Heart left ventricle (tissue), 16 donors: ENCODE measurements around the gene CUX1. TPM values are rescaled to one million over a fixed set of nuclear protein-coding genes. Genes with fewer than 3 reads are reported as not detected.
"Not testable (repeated sequence)": the region's sequence is repeated elsewhere in the genome, so short reads cannot be mapped to it uniquely, and the experiment has no call there.

Experiments used
- ATAC-seq, 4 donors: fragments of 200-7000 bp; cut with Tn5 transposase; one replicate each; pipeline ENCODE4 v1.9.1; 2020 to 2022; ENCODE audit warnings: moderate library complexity in 4 of 4, mild to moderate bottlenecking in 3 of 4, moderate number of reproducible peaks in 1 of 4
- DNase-seq, 5 donors: peaks; one replicate each; pipeline ENCODE4 v3.0.0-alpha.2; 2020
- H3K27ac ChIP-seq, 12 donors: fragments of 200-600 bp; sonication (generic) in 4 of 12; one replicate each; pipeline versions ENCODE4 v1.5.0 to v1.8.0; 2016 to 2022; ENCODE audit warnings: mild to moderate bottlenecking in 2 of 12
- H3K27me3 ChIP-seq, 9 donors: fragments of 200-600 bp; sonication (generic) in 2 of 9; one replicate each; pipeline versions ENCODE4 v1.5.1 to v1.8.0; 2016 to 2022; ENCODE audit warnings: mild to moderate bottlenecking in 3 of 9
- H3K36me3 ChIP-seq, 9 donors: fragments of 200-600 bp; sonication (generic) in 2 of 9; one replicate each; pipeline versions ENCODE4 v1.5.0 to v1.8.0; 2018 to 2022; ENCODE audit warnings: mild to moderate bottlenecking in 2 of 9
- H3K4me1 ChIP-seq, 12 donors: fragments of 200-600 bp; sonication (generic) in 4 of 12; one replicate each; pipeline versions ENCODE4 v1.5.0 to v1.8.0; 2016 to 2022; ENCODE audit warnings: mild to moderate bottlenecking in 3 of 12
- H3K4me3 ChIP-seq, 12 donors: fragments of 200-600 bp; sonication (generic) in 4 of 12; one replicate each; pipeline versions ENCODE4 v1.5.0 to v1.8.0; 2017 to 2022; ENCODE audit warnings: mild to moderate bottlenecking in 9 of 12, moderate library complexity in 4 of 12
- H3K9me3 ChIP-seq, 12 donors: fragments of 200-600 bp; sonication (generic) in 4 of 12; one replicate each; pipeline versions ENCODE4 v1.5.0 to v1.8.0; 2016 to 2022; ENCODE audit warnings: mild to moderate bottlenecking in 1 of 12
- POLR2A ChIP-seq, 2 donors: fragments of 450-650 bp; IDR thresholded peaks; one replicate each; pipeline ENCODE4 v1.6.1; 2017; ENCODE audit warnings: antibody characterized with exemption in 2 of 2, mild to moderate bottlenecking in 2 of 2, moderate library complexity in 2 of 2
- WGBS, 4 donors: extraction: QIAGEN DNeasy Blood & Tissue Kit in 2 of 4; methylation state at CpG; one replicate each; pipeline versions ENCODE4 v1.1.5 to v1.1.7; 2013 to 2018; 5-methylcytosine and 5-hydroxymethylcytosine counted together
- intact Hi-C, 10 donors: fragments of 100-400 bp; cut with DNase I; formaldehyde crosslinking; loops; one replicate each; pipeline versions ENCODE4 v1.11.1 to v1.14.2; 2022
- polyA plus RNA-seq, 2 donors: library from polyadenylated mRNA; stranded (reverse); fragments of 200-250 nt; gene quantifications; one replicate each; pipeline ENCODE4 v1.2.3, GENCODE V29; 2013
- total RNA-seq, 9 donors: library from RNA; depleted of rRNA in 2 of 9; stranded (reverse); fragments of >200 nt in 2 of 9; fragmentation: NEBNext Ultra II Directional in 3 of 9; extraction: Animal tissue kit (Norgen Biotek cat#: 25700) in 3 of 9; gene quantifications; one replicate each; pipeline versions ENCODE4 v1.1.0 to v1.2.4, GENCODE V29; 2016 to 2023
- TF ChIP-seq, protein P1 (sequence below), 12 donors: fragments of 200-600 bp; sonication (generic) in 4 of 12; IDR thresholded peaks; one replicate each; pipeline versions ENCODE4 v1.5.0 to v1.8.0; 2018 to 2022; ENCODE audit warnings: antibody characterized with exemption in 12 of 12, mild to moderate bottlenecking in 5 of 12
- donor health status: ischemic (EF 13 %, LVEDD 7.1; RV severe dilation, severe dysfunction).
- donor health status: healthy with polysubstance abuse.
- donor health status: DM: no; HTN: yes; CAD: no.
- donor health status: DM: no; HTN: no; CAD: no.
- donor health status: ischemic (EF 25% LVEDD 6.9; RV normal size, moderate dysfunction).
- donor health status: ischemic (EF 25% LVEDD 5.7; RV mildly dilated, moderate dysfunction).
- donor health status: healthy.
- donor health status: DM: yes; HTN: yes; CAD: no.
- donor health status: ischemic (EF 35%, LVEDD 5.7; RV mildly dilated, moderate dysfunction).
- donor health status: nonischemic (EF 11% LVEDD 7.7; RV severe dilation, severe dysfunction).
- donor health status: DM: yes; HTN: yes; CAD: no.
- donor health status: PGD.
- donor health status: ischemic (EF 29% LVEDD 5.4; RV normal size, mild dysfunction).
- donor health status: nonischemic (EF 23%, LVEDD 6.1; RV moderate dilation, normal function).

CUX1 gene
- total and polyA plus RNA-seq, 11 donors: 51.9 to 173 (median 122) TPM

DNA sequence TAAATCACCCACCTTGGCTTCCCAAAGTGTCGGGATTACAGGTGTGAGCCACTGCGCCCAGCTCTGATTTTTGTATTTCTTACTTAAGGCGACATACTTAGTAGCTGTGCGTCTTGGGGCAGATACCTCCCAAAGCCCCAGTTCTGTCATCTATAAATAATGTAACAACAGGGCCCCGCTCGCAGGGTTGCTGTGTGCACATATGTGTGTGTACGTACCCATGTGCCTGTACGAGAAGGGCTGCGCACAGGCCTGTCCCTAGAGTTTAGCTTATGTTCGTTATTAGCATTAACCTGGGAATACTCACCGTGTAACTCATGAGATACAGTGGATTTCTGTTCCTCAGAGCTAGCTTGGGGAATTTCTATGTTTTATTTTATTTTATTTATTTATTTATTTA is 103.6 kb downstream of the CUX1 start:
- Histone ChIP-seq H3K9me3 (no peaks in the 10 kb centered on the region), H3K4me3 (no peak overlapping the region), H3K27me3 (no peaks in the 10 kb centered on the region), H3K4me1 (peaks cover 0 to 30% (median 15%) of the 10 kb centered on the region in 12 donors), H3K36me3 (peaks cover 0 to 34% (median 23%) of the 10 kb centered on the region in 9 donors), H3K27ac (peak overlapping the region in 2 of 12 donors; percentile 84 to 85)
- DNase-seq: no peak
- TF ChIP-seq, protein P1, sequence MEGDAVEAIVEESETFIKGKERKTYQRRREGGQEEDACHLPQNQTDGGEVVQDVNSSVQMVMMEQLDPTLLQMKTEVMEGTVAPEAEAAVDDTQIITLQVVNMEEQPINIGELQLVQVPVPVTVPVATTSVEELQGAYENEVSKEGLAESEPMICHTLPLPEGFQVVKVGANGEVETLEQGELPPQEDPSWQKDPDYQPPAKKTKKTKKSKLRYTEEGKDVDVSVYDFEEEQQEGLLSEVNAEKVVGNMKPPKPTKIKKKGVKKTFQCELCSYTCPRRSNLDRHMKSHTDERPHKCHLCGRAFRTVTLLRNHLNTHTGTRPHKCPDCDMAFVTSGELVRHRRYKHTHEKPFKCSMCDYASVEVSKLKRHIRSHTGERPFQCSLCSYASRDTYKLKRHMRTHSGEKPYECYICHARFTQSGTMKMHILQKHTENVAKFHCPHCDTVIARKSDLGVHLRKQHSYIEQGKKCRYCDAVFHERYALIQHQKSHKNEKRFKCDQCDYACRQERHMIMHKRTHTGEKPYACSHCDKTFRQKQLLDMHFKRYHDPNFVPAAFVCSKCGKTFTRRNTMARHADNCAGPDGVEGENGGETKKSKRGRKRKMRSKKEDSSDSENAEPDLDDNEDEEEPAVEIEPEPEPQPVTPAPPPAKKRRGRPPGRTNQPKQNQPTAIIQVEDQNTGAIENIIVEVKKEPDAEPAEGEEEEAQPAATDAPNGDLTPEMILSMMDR (IDR thresholded peaks at IDR 0.05): no peak
- TF ChIP-seq POLR2A (IDR thresholded peaks at IDR 0.05): no peak
- no peak for ATAC-seq
- intact Hi-C loops: no loop called here
- WGBS, 4 donors: 89 to 95% (median 93%) methylated on average over 11 of the region's 11 CpGs

DNA sequence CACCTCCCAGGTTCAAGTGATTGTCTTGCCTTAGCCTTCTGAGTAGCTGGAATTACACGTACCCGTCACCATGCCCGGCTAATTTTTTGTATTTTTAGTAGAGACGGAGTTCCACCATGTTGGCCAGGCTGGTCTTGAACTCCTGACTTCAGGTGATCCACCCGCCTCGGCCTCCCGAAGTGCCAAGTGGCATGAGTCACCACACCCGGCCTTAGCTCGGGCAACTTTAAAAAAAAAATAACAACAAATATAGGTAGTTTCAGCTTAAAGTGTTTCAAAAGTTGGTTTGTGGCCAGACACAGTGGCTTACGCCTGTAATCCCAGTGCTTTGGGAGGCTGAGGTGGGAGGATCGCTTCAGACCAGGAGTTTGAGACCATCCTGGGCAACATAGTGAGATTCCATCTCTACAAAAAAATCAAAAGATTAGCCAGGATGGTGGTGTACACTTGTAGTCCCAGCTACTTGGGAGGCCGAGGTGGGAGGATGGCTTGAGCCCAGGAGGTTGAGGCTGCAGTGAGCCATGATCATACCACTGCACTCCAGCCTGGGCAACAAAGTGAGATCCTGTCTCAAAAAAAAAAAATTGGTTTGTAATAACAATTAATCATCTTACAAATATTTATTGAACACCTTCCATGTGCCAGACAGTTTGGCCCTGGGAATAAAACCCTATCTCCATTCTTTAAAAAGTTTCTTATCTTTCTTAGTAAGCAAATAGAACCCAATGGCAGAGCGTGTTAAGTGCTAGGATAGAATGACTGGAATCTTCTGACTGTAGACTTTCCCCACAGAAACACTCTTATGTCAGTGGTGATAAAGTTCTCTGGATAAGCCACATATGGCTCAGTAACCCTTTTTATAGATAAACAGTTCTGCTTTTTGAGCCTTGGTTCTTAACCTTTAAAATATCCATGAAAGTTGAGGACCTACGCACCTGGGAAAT is 104.4 kb downstream of the CUX1 start:
- peak in 1 of 5 donors; percentile 9 for DNase-seq
- H3K4me3 ChIP-seq, intact Hi-C loops, H3K27me3 ChIP-seq, ATAC-seq, H3K9me3 ChIP-seq: not testable (repeated sequence)
- 92 to 93% (median 93%) methylated on average over 14 of the region's 14 CpGs for WGBS, 4 donors
- peaks cover 0 to 26% (median 15%) of the 10 kb centered on the region in 9 donors for H3K36me3 ChIP-seq
- peak overlapping the region in 11 of 12 donors; percentile 15 to 90 (median 80) for H3K27ac ChIP-seq
- H3K4me1 ChIP-seq: peaks cover 0 to 30% (median 15%) of the 10 kb centered on the region in 12 donors

DNA sequence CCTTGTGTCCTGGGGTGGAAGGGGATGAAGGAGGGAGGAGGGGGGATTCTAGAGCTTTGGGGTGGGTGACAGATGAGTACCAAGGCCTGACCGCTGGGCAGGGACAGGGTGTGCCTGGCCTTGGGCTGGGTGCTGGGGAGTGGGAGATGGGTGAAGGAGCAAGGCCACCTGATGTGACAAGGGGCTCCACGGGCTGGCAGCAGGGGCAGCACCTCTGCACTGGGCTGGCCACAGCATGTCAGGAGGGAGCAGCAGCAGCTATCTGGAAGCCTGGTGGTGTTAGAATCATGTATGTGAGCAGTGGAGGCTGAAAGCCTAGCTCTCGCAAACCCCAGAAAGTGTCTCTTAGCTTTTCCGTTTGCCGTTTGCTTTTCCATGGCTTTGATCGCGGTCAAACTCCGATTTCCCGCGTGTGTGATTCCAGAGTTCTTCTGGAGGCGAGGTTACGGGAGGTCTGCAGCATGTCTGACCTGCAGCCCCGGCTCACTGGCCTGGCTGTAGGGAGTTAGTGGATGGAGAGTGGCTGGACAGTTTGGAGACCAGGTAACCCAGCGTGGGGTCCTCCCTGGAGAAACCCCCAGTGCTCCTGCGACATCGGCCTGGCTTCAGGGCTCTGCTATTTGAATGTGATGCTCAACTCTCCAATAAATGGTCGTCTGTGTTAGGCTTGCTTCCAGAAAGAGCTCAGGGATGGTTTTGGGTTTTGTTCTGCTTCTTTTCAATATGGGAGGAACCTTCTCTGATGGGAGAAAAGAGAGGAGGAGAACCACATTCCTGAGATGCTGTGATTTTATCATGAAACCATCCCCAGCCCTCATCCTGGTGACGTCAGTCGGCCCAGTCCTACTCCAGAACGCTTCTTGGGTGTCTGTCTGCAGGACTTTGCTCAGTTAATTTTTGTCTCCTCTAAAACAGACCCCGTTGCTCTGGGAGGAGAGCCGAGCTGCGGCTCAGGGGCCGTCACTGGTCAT is 105.5 kb downstream of the CUX1 start:
- peak in 1 of 4 donors; percentile 34 for ATAC-seq

DNA sequence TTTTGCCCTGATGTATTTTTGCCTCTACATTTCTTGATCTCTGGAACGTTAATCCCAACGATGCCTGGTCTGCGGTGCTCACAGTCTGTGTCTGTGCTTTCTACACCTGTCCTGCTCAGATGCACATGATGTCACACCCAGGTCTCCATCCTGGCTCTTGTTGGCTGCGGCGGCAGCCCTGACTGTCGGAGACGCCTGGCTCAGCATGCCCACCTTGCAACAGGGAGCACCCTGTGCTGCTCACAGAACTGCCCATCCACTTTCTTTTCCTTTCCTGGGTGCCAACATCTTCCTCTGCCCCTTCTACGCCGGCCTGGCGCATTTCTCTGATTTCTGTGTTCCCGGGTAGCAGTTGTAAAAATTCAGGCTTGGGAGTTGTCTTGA is 106.2 kb downstream of the CUX1 start:
- 80 to 85% (median 82%) methylated on average over 11 of the region's 11 CpGs for WGBS, 4 donors
- DNase-seq: no peak
- TF ChIP-seq POLR2A (IDR thresholded peaks at IDR 0.05): no peak
- TF ChIP-seq, protein P1 (IDR thresholded peaks at IDR 0.05): no peak
- ATAC-seq: peak in 2 of 4 donors; percentile 7 to 9
- Histone ChIP-seq H3K4me1 (peaks cover 0 to 43% (median 24%) of the 10 kb centered on the region in 12 donors), H3K36me3 (peaks cover 0 to 8% (median 0%) of the 10 kb centered on the region in 9 donors), H3K27me3 (no peaks in the 10 kb centered on the region), H3K4me3 (no peak overlapping the region), H3K27ac (peak overlapping the region in 11 of 12 donors; percentile 15 to 90 (median 81)), H3K9me3 (no peaks in the 10 kb centered on the region)
- intact Hi-C loops: no loop called here

More for the DNA sequence above, 105.5 kb downstream of the CUX1 start:
- peak overlapping the region; percentile 15 to 90 (median 80) for H3K27ac ChIP-seq
- H3K4me1 ChIP-seq: peaks cover 0 to 37% (median 19%) of the 10 kb centered on the region in 12 donors
- no peak for TF ChIP-seq POLR2A (IDR thresholded peaks at IDR 0.05)
- TF ChIP-seq, protein P1 (IDR thresholded peaks at IDR 0.05): no peak
- H3K36me3 ChIP-seq: peaks cover 0 to 15% (median 6%) of the 10 kb centered on the region in 9 donors
- no peaks in the 10 kb centered on the region for H3K27me3 ChIP-seq
- WGBS, 4 donors: 79 to 83% (median 80%) methylated on average over 24 of the region's 24 CpGs
- DNase-seq: no peak
- H3K9me3 ChIP-seq: no peaks in the 10 kb centered on the region
- no peak overlapping the region for H3K4me3 ChIP-seq
- intact Hi-C loops: no loop called here
